MM.1S (cell line): ENCODE results near the gene TOLLIP.

Experiments
- DNase-seq: peaks from one replicate; pipeline ENCODE4 v3.0.0-alpha.2; 2015
- H2AFZ ChIP-seq: fragments of 300-600 bp; sonication (generic); 2 replicates; pipeline ENCODE4 v1.6.0; 2016; ENCODE audit warnings: antibody characterized with exemption, low read length
- H3F3A ChIP-seq: fragments of 300-600 bp; sonication (generic); 2 replicates; pipeline ENCODE4 v1.6.1; 2016; ENCODE audit warnings: mild to moderate bottlenecking, antibody characterized with exemption, low read length, moderate library complexity, mixed read lengths; ENCODE audit not compliant: insufficient read depth
- H3K27ac ChIP-seq: fragments of 300-600 bp; sonication (generic); 2 replicates; pipeline ENCODE4 v1.5.1; 2016; ENCODE audit warnings: mild to moderate bottlenecking, low read length
- H3K27me3 ChIP-seq: fragments of 300-600 bp; sonication (generic); replicated peaks from 2 replicates; pipeline ENCODE4 v1.6.0; 2016; ENCODE audit warnings: low read length; ENCODE audit not compliant: insufficient read depth
- H3K36me3 ChIP-seq: fragments of 300-600 bp; sonication (generic); replicated peaks from 2 replicates; pipeline ENCODE4 v1.6.1; 2016; ENCODE audit warnings: mild to moderate bottlenecking, low read length, mixed read lengths; ENCODE audit not compliant: insufficient read depth
- H3K4me1 ChIP-seq: fragments of 300-600 bp; sonication (generic); 2 replicates; pipeline ENCODE4 v1.6.1; 2016; ENCODE audit warnings: low read length, mixed read lengths
- H3K4me2 ChIP-seq: fragments of 300-600 bp; sonication (generic); 2 replicates; pipeline ENCODE4 v1.6.0; 2016; ENCODE audit warnings: low read depth, low read length
- H3K4me3 ChIP-seq: fragments of 300-600 bp; sonication (generic); 2 replicates; pipeline ENCODE4 v1.5.1; 2016; ENCODE audit warnings: low read length, mixed read lengths
- H3K79me2 ChIP-seq: fragments of 300-600 bp; sonication (generic); 2 replicates; pipeline ENCODE4 v1.6.1; 2016; ENCODE audit warnings: mixed run types, low read length, mixed read lengths
- H3K9ac ChIP-seq: fragments of 300-600 bp; sonication (generic); 2 replicates; pipeline ENCODE4 v1.6.1; 2016; ENCODE audit warnings: low read length, mixed read lengths
- H3K9me2 ChIP-seq: fragments of 300-600 bp; sonication (generic); replicated peaks from 2 replicates; pipeline ENCODE4 v1.6.1; 2016; ENCODE audit warnings: mild to moderate bottlenecking, low read length, mixed read lengths; ENCODE audit not compliant: insufficient read depth
- H3K9me3 ChIP-seq: fragments of 300-600 bp; sonication (generic); replicated peaks from 2 replicates; pipeline ENCODE4 v1.6.1; 2016; ENCODE audit warnings: mild to moderate bottlenecking, low read length, mixed read lengths; ENCODE audit not compliant: insufficient read depth
- H4K20me1 ChIP-seq: fragments of 300-600 bp; sonication (generic); 2 replicates; pipeline ENCODE4 v1.6.1; 2016; ENCODE audit warnings: mild to moderate bottlenecking, low read length, moderate library complexity, mixed read lengths; ENCODE audit not compliant: insufficient read depth
- CTCF ChIP-seq: fragments of 300-600 bp; sonication (generic); IDR thresholded peaks from 2 replicates; pipeline ENCODE4 v1.5.1; 2016; ENCODE audit warnings: antibody characterized with exemption, low read length, mixed read lengths
- EZH2 ChIP-seq: fragments of 300-600 bp; sonication (generic); optimal IDR thresholded peaks from 2 replicates; pipeline ENCODE3; 2017; ENCODE audit warnings: low read depth, mild to moderate bottlenecking, antibody characterized with exemption, low read length, mixed read lengths
- EZH2phosphoT487 ChIP-seq: fragments of 300-600 bp; sonication (generic); IDR thresholded peaks from 2 replicates; pipeline ENCODE4 v1.6.1; 2018; ENCODE audit warnings: antibody characterized with exemption, low read length

TOLLIP gene

GRCh38 chr11:1231396-1232020 is 77.9 kb downstream of the TOLLIP start:
- Histone ChIP-seq H3K4me3 (no peak overlapping the region), H3F3A (no peaks in the 10 kb centered on the region), H3K9ac (no peak overlapping the region), H3K27ac (no peak overlapping the region), H3K79me2 (no peaks in the 10 kb centered on the region), H3K4me1 (no peaks in the 10 kb centered on the region), H3K4me2 (no peak overlapping the region), H2AFZ (no peak overlapping the region), H3K36me3 (no peaks in the 10 kb centered on the region), H4K20me1 (no peaks in the 10 kb centered on the region), H3K9me3 (no peaks in the 10 kb centered on the region), H3K27me3 (peaks cover 74% of the 10 kb centered on the region), H3K9me2 (no peaks in the 10 kb centered on the region)
- TF ChIP-seq EZH2phosphoT487 (no peak), CTCF (no peak), EZH2 (no peak)
- no peak for DNase-seq

- H3K9ac ChIP-seq = no peak overlapping the region
- no peak overlapping the region for H2AFZ ChIP-seq
- H4K20me1 ChIP-seq = no peaks in the 10 kb centered on the region
- H3K36me3 ChIP-seq = no peaks in the 10 kb centered on the region
- no peaks in the 10 kb centered on the region for H3K9me3 ChIP-seq
- no peaks in the 10 kb centered on the region for H3K4me1 ChIP-seq
- DNase-seq = no peak
- H3F3A ChIP-seq = no peaks in the 10 kb centered on the region
- peaks cover 74% of the 10 kb centered on the region for H3K27me3 ChIP-seq
- H3K79me2 ChIP-seq = no peaks in the 10 kb centered on the region
- no peak overlapping the region for H3K4me3 ChIP-seq
- no peak overlapping the region for H3K4me2 ChIP-seq
- TF ChIP-seq CTCF = no peak
- TF ChIP-seq EZH2 = no peak
- TF ChIP-seq EZH2phosphoT487 = no peak
- H3K9me2 ChIP-seq = no peaks in the 10 kb centered on the region
- H3K27ac ChIP-seq = no peak overlapping the region
Measured at GRCh38 chr11:1230456-1231395, 78.7 kb downstream of the TOLLIP start.

GRCh38 chr11:1230121-1230455 is 79.3 kb downstream of the TOLLIP start:
- no peaks in the 10 kb centered on the region for H3K79me2 ChIP-seq
- no peaks in the 10 kb centered on the region for H3F3A ChIP-seq
- no peak for DNase-seq
- H3K27me3 ChIP-seq = peaks cover 74% of the 10 kb centered on the region
- H3K4me3 ChIP-seq = no peak overlapping the region
- no peak overlapping the region for H3K9ac ChIP-seq
- H4K20me1 ChIP-seq = no peaks in the 10 kb centered on the region
- no peaks in the 10 kb centered on the region for H3K36me3 ChIP-seq
- H3K9me3 ChIP-seq = no peaks in the 10 kb centered on the region
- no peak for TF ChIP-seq CTCF
- no peak for TF ChIP-seq EZH2
- TF ChIP-seq EZH2phosphoT487 = no peak
- H3K4me2 ChIP-seq = no peak overlapping the region
- no peaks in the 10 kb centered on the region for H3K4me1 ChIP-seq
- no peak overlapping the region for H3K27ac ChIP-seq
- no peak overlapping the region for H2AFZ ChIP-seq
- no peaks in the 10 kb centered on the region for H3K9me2 ChIP-seq
